Stimulated activated CD8-positive, alpha-beta memory T cell treated with anti-CD3 and anti-CD28 coated beads, Interleukin-4, amount 100 ng/mL, for 4 hours (primary cell): ENCODE measurements around the gene ZP3.
"Not testable (repeated sequence)": the region's sequence is repeated elsewhere in the genome, so short reads cannot be mapped to it uniquely, and the experiment has no call there.

Source experiments
- DNase-seq, 2 donors: peaks; one replicate each; pipeline ENCODE4 v3.0.0-alpha.2; 2020; ENCODE audit warnings: low read depth in 2 of 2, low spot score in 1 of 2

Gene ZP3

GRCh38 chr7:76403780-76404494 is 20.8 kb upstream of the ZP3 start:
- DNase-seq = no peak

DNA sequence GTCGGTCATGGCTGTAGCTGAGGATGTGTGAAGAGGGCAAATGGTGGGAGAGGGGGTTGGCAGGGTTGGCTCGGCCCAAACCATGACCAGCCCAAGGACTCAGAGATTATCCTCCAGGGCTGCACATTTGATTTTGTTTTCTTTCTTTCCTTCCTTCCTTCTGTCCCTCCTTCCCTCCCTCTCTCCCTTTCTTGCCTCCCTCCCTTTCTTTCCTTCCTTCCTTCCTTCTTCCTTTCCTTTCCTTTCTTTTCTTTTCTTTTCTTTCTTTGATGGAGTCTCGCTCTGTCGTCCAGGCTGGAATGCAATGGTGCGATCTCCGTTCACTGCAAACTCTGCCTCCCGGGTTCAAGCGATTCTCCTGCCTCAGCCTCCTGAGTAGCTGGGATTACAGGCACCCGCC is 19.0 kb upstream of the ZP3 start:
- DNase-seq = no peak

- no peak for DNase-seq
Observed at GRCh38 chr7:76407718-76408117, 17.0 kb upstream of the ZP3 start.

- no peak for DNase-seq
Observed at GRCh38 chr7:76408121-76408560, 16.6 kb upstream of the ZP3 start.

DNA sequence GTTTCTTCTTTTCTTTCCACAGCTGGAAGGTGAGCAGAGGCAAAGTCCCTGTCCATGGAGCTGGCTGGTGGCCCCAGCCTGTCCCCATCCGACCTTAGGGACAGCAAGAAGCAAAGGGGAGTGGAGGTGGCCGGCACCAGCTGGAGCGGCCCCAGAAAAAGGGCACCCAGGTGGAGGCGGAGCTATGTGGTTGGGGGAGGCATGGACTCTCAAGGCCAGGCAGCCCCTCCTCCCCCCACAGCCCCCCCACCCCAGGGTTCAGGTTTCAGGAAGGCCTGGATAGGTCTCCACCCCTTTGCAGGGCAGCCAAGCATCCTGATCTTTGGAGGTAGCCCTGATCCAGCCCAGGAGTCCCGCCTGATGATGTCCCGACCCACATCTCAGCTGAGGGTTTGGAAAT is 15.2 kb upstream of the ZP3 start, which contains the start of gene SSC4D:
TSS of gene SSC4D (minus strand) at position 161 of the 400 bp plus-strand sequence. CDS start 5,258 bp downstream, outside the sequence.
- no peak for DNase-seq

GRCh38 chr7:76411626-76412025 is 13.1 kb upstream of the ZP3 start:
- no peak for DNase-seq

DNA sequence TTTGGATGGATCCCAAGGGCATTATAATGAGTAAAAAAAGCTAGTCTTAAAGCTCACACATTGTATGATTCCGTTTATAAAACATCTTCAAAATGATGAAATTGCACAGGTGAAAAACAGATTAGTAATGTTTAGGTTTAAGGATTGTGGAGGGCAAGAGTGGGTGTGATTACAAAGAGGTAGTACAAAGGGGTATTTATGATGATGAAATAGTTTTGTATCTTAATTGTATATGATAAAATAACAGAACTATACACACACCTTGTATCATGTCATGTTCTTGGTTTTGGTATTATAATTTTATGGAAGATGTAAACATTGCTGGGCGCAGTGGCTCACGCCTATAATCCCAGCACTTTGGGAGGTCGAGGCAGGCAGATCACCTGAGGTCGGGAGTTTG is 12.5 kb upstream of the ZP3 start:
- DNase-seq = no peak

- DNase-seq = not testable (repeated sequence)
Observed at GRCh38 chr7:76417654-76418310, 7.0 kb upstream of the ZP3 start.

DNA sequence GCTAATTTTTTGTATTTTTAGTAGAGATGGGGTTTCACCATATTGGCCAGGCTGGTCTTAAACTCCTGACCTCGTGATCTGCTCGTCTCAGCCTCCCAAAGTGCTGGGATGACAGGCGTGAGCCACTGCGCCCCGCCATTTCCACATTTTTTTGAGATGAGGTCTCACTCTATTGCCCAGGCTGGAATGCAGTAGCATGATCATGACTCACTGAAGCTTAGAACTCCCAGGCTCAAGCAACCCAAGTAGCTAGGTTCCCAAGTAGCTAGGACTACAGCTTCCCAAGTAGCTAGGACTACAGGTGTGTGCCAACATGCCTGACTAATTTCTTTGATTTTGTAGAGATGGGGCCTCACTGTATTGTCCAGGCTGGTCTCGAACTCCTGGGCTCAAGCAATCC is 3.7 kb upstream of the ZP3 start:
- not testable (repeated sequence) for DNase-seq

- no peak for DNase-seq
Observed at GRCh38 chr7:76423666-76424412, 911 bp upstream of the ZP3 start.

DNA sequence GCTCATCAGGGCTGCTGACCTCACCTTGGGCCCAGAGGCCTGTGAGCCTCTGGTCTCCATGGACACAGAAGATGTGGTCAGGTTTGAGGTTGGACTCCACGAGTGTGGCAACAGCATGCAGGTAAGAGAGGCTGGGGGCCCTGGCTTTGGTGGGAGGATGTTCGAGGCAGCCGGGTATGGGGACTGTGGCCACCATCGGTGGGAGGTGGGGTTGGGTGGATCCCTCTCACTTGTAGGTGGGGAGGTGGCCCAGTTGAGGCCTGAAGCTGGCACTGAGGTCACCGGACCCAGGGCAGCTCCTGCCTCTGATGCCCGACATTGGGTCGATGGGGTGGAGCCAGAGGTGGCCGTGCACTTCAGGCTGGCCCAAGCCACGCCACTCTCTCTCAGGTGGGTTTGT is 406 bp downstream of the ZP3 start:
- no peak for DNase-seq

DNA sequence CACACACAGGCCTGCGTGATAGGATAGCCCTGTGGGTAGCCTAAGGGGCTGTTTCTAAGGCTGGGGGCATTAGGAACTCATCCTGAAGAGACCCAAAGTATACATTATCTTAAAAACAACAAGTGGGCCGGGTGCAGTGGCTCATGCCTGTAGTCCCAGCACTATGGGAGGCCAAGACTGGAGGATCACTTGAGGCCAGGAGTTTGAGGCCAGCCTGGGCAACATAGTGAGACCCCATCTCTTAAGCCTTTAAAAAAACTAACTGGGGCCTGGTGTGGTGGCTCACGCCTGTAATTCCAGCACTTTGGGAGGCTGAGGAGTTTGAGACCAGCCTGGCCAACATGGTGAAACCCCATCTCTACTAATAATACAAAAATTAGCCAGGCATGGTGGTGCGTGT is 808 bp downstream of the ZP3 start:
- DNase-seq = not testable (repeated sequence)

GRCh38 chr7:76426246-76426645 is 1.5 kb downstream of the ZP3 start:
- no peak for DNase-seq

DNA sequence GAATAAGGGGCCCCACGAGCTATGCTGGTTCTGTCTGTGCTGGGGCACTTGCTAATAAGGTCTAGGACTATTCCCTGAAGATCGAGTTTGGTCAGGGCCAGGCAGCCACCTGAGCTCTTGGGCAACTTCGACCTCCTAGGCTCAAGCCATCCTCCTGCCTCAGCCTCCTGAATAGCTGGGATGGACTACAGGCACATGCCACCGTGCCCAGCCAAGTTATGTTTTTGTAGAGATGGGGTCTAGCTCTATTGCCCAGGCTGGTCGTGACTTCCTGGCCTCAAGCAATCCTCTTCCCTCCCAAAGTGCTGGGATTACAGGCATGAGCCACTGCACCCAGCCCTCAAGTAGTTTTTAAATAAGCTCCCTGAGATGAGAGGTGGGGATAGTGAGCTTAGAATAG is 2.9 kb downstream of the ZP3 start:
- no peak for DNase-seq

DNA sequence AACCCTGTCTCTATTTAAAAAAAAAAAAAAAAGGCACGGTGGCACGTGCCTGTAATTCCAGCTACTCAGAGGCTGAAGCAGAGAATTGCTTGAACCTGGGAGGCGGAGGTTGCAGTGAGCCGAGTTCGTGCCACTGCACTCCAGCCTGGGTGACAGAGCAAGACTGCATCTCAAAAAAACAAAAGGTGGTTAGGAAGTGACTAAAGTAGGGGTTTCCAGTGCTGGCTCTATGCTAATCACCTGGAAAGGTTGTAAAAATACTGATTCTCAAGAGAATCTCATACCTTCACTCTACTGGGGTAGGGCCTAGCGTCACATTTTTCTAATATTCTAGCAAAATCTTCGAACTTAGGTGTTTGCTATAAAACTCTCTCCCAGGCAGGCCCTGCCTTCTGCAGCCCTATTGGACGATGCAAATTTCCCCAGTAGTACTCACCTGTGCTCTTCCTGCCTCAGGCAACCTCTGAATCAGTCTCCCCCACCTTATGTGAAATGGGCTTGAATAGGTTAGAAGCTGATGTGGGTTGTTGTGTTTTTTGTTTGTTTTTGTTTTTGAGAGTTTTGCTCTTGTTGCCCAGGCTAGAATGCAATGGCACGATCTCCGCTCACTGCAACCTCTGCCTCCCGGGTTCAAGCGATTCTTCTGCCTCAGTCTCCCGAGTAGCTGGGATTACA is 3.5 kb downstream of the ZP3 start:
- DNase-seq = no peak

DNA sequence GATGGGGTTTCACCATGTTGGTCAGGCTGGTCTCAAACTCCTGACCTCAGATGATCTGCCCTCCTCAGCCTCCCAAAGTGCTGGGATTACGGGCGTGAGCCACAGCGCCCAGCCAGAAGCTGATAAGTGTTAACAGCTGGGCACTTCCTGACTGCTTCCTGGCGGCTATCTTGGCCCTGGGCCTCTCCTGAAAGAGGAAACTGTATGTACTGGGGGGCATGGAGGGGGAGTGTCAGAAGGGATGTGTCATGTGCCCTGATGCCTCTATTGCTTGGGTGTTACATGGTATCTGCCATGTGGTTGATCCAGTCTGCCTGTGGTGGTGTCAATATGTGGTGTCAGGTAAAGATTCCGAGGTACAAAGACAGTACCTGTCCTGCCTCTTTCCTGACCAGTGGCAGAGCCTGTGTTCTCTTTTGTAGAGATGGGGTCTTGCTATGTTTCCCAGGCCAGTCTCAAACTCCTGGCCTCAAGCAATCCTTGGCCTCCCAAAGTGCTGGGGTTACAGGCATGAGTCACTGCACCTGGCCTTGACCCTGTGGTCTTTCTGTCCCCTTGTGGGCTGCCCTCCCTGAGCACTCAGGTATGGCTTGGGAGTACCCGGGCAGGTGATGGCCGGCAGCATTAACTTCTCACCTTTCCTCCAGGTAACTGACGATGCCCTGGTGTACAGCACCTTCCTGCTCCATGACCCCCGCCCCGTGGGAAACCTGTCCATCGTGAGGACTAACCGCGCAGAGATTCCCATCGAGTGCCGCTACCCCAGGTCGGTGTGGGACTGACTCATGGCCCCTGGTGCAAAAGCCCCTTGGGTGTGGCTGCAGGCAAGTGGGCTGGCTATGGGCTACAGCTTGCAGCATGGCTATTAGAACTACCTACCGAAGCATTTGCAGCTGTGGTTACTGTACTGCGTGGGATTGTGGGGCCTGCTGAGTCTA is 4.4 kb downstream of the ZP3 start:
- DNase-seq = no peak

DNA sequence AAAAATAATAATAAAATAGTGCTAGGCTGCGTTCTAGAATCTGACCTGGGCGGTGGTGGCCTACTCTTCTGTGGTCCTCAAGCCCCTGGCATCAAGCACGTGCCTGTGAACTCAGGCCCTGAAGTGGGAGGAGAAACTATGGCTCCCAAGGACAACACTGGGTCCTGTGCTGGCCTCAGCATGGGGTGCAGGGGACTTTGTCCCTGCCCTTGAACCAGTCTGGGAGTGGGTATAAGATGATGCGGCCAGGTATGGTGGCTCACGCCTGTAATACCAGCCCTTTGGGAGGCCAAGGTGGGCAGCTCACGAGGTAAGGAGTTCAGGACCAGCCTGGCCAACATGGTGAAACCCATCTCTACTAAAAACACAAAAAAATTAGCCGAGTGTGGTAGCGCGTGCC is 5.5 kb downstream of the ZP3 start:
- no peak for DNase-seq

DNA sequence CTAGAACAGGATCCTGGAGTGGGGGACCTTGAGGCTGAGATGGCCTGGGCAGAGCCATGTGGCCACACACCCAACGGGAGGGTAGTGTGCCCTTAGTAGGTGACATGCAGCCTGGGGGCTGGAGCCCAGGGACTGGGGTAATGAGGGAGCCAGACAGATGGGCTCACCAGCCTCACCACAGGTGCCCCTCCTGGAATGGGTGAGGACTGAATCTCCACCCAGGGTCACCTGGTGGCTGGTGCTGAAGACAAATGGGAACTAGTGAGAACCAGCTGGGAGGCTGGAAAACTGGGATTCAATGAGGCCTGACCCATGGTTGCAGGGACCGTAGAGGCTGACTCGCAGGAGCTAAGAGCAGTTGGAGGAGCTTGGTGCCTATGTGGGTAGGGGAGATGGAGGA is 6.1 kb downstream of the ZP3 start:
- DNase-seq = no peak

- peak; percentile 21 to 24 for DNase-seq
Observed at GRCh38 chr7:76437873-76438272, 13.1 kb downstream of the ZP3 start.

- DNase-seq = not testable (repeated sequence)
Observed at GRCh38 chr7:76439120-76439888, 14.6 kb downstream of the ZP3 start.
